Adipose tissue (tissue), 3 donors: ENCODE data around the gene CELF4. TPM values are rescaled to one million over a fixed set of nuclear protein-coding genes. Genes with fewer than 3 reads are reported as not detected.

Experiments used
- H3K27ac ChIP-seq: one replicate; pipeline ENCODE4 v1.5.1; 2013; ENCODE audit warnings: low read depth, low read length
- WGBS, 3 donors: extraction: QIAGEN DNeasy Blood & Tissue Kit; methylation state at CpG; one replicate each; pipeline ENCODE4 v1.1.7; 2013; 5-methylcytosine and 5-hydroxymethylcytosine counted together
- polyA plus RNA-seq, 3 donors: library from polyadenylated mRNA; stranded (reverse); fragments of 200-250 nt; gene quantifications; one replicate each; pipeline ENCODE4 v1.2.3, GENCODE V29; 2013
- donor health status: healthy with polysubstance abuse.
- donor health status: Bipolar disorder and iron deficiency.
- donor health status: healthy.

Gene CELF4
- polyA plus RNA-seq, 3 donors, result 0.07 to 2.0 (median 0.67) TPM

- 53 to 61% (median 53%) methylated on average over 7 of the region's 7 CpGs for WGBS, 3 donors
- H3K27ac ChIP-seq, result no peak overlapping the region
Measured at GRCh38 chr18:37577051-37577611, 11.5 kb upstream of the CELF4 start.

DNA sequence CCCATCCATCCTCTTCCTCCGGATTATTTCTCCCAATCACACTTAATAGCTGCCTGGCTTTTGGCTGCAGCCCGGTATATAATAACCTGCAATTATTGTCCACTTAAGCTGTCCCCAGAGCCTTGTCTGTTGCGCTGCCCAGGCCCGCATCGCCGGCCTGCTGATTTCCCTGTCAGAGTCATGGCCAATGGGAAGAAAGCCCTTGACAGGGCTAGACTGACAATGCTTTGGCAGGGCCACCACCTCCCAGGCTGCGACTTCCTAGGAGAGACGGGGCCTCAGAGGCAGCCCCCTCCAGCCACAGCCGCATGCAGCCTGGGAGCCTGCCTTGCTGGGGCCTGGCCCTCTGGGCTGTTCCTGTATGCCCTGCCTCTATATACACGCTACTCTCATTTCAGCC, 10.0 kb upstream of the CELF4 start:
- no peak overlapping the region for H3K27ac ChIP-seq
- 69 to 88% (median 87%) methylated on average over 10 of the region's 10 CpGs for WGBS, 3 donors

DNA sequence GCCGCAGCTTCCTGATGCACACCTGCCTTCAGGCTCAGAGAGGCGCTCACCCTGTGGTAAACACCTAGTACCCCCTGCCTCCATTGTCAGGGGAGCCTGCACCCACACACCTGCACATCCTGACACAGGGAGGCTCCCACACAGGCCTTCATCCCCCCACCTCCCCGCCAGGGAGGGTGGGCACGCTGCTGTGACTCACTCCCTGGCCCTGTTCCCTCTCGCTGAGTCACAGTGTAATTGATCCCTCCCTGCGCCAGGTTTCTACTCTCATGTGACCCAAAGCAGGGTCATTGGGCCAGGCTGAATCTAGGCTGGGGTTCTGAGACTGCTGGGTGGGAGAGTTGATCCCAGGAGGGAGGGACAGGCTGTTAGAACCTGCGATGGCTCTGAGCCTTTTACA, 8.5 kb upstream of the CELF4 start:
- 65 to 75% (median 72%) methylated on average over 7 of the region's 7 CpGs for whole genome bisulfite sequencing, 3 donors
- H3K27ac ChIP-seq, result no peak overlapping the region

GRCh38 chr18:37572736-37573135, 7.1 kb upstream of the CELF4 start:
- 55 to 72% (median 69%) methylated on average over 3 of the region's 3 CpGs for WGBS, 3 donors
- H3K27ac ChIP-seq, result no peak overlapping the region

GRCh38 chr18:37571266-37571665, 5.7 kb upstream of the CELF4 start:
- H3K27ac ChIP-seq, result no peak overlapping the region
- 39 to 78% (median 67%) methylated on average over 5 of the region's 5 CpGs for WGBS, 3 donors

- WGBS, 3 donors, result 46 to 76% (median 75%) methylated on average over 5 of the region's 5 CpGs
- no peak overlapping the region for H3K27ac ChIP-seq
Measured at GRCh38 chr18:37570336-37570930, 4.8 kb upstream of the CELF4 start.

- H3K27ac ChIP-seq, result no peak overlapping the region
- 40 to 59% (median 54%) methylated on average over 4 of the region's 4 CpGs for WGBS, 3 donors
Measured at GRCh38 chr18:37568671-37569070, 3.1 kb upstream of the CELF4 start.

DNA sequence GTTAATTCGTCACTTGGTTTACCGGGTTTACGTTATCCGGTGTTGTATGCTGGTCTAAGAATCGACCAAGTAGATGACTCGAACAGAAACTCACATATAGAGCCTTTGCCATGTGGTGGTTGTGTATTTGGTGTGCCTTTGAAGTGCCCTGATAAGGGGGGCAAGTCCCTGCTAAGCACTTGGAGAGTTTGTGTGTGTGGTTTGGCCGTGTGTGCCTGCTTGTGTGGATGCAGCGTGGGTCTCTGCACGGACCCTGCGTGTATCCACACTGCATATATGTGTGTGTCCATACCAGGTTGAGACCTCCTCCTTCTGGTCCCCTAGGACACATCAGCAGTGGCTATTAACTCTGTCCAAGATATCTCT, 2.4 kb upstream of the CELF4 start:
- WGBS, 3 donors, result 29 to 39% (median 31%) methylated on average over 10 of the region's 10 CpGs
- no peak overlapping the region for H3K27ac ChIP-seq

- 3 to 5% (median 4%) methylated on average over 70 to 72 of the region's 72 CpGs for WGBS, 3 donors
- H3K27ac ChIP-seq, result no peak overlapping the region
Measured at GRCh38 chr18:37567061-37567993, 1.7 kb upstream of the CELF4 start.

DNA sequence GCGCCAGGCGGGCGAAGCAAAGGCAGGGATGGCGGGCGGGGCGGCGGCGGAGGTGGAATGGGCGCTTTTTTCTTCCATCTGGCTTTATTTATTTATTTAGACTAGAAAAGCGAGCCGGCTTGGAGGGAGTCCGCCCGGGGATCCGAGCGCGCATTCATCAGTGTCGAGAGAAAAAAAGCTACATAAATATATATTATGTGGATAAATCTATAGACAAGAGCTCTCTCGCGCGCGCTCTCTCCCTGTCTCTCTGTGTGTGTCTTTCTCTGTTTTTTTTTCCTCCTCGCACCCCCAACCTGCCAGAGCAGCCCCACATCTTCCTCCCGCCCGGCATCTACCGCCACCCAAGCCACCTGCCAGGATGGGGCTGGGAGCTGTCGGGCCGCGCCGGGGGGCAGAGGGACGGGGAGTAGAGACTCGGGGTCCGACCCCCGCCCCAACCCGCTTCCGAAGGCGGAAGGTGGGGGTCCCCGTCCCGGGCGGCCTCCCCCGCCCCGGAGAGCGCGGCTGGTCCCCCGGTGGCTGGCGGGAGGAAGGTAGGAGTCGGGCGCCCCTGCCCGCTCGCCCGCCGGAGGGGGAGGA, 972 bp upstream of the CELF4 start:
- H3K27ac ChIP-seq, result no peak overlapping the region

GRCh38 chr18:37565977-37566478, 430 bp upstream of the CELF4 start:
- 1% methylated on average over 34 to 49 of the region's 49 CpGs for WGBS, 3 donors
- H3K27ac ChIP-seq, result no peak overlapping the region

More for the DNA sequence above, 972 bp upstream of the CELF4 start:
- 1 to 2% (median 1%) methylated on average over 42 to 51 of the region's 51 CpGs for WGBS, 3 donors

GRCh38 chr18:37564711-37565100, 892 bp downstream of the CELF4 start:
- no peak overlapping the region for H3K27ac ChIP-seq
- 0 to 5% (median 3%) methylated on average over 19 of the region's 19 CpGs for WGBS, 3 donors

DNA sequence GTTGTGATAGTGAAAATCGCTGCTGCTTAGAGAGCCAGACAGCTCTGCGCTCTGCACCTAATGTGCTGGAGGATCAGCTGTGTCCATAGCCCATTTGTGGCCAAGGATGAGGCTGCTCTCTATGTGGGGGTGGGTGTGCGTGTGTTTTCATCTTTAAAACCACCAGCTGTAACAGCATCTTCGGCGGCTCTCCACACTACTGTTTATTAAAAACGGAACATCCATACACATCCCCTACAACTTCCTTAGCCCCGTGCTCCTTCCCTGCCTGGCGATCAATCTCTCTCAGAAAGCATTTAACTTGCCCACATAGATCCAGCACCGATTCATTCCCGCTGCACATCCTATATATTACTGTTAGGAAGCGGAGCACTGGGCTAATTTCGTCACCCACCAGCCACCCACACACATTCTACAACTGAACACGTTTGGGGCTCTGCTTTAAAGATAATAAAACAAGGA, 1.6 kb downstream of the CELF4 start:
- 30 to 43% (median 38%) methylated on average over 13 of the region's 13 CpGs for WGBS, 3 donors
- no peak overlapping the region for H3K27ac ChIP-seq

DNA sequence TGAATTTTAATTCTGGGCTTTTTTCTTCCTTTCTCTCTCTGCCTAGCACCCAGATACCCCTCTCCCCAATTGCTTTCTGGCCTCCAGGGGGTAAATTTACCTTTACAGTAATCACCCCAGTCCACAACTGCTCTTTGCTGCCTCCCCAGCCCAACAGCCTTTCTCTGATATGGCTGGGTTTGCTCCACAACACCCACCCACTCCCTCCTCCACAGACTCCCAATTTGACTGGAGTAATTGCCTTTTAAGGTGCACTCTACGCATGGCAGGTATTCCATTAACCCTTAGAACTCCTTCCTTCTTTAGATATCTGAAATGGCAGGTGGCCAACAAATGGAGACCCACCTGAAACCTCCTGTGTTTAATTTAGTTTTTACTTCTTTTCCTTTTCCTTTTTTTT, 3.6 kb downstream of the CELF4 start:
- no peak overlapping the region for H3K27ac ChIP-seq
- whole genome bisulfite sequencing, 3 donors, result 20 to 40% (median 29%) methylated on average over 1 of the region's 1 CpG

DNA sequence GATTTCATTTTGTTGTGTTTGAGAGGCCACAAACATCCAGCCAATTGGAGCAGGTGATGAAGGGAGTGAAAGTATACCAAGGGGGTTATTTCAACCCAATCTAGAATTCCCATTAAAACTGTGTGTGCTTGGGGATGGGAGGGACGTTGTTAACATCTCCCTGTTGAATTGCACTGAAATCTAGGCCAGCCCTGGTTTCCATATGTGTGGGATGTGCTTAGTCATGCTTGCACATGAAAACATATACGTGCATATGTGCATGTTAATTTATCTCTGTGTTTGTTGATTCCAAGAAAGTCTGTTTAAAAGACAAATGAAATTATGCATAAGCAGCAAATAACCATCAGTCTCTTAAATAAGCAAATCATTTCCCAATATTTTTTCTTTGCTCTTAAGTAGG, 5.6 kb downstream of the CELF4 start:
- WGBS, 3 donors, result 25 to 34% (median 34%) methylated on average over 2 of the region's 2 CpGs
- H3K27ac ChIP-seq, result no peak overlapping the region

DNA sequence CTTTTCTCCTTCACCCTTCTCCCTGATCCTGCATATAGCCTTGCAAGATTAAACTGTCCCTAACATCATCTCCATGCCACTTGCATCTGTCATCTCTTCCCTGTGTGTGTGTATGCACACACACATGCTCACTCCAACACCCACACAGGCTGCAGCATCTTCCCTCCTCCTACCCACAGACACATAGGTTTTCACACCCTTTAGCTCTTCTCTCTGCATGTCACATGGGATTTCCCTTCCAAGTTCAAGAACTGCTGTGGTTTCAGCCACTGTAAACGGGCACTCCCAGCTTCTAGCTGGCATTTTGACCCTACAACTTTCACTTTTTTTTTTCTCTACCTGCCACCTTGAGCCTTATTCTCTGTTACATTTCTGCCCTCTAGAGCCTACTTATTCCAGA, 6.4 kb downstream of the CELF4 start:
- 34 to 45% (median 42%) methylated on average over 1 of the region's 1 CpG for WGBS, 3 donors
- H3K27ac ChIP-seq, result no peak overlapping the region

- WGBS, 3 donors, result 13 to 56% (median 39%) methylated on average over 5 of the region's 5 CpGs
Measured at GRCh38 chr18:37554399-37554787, 11.2 kb downstream of the CELF4 start.

DNA sequence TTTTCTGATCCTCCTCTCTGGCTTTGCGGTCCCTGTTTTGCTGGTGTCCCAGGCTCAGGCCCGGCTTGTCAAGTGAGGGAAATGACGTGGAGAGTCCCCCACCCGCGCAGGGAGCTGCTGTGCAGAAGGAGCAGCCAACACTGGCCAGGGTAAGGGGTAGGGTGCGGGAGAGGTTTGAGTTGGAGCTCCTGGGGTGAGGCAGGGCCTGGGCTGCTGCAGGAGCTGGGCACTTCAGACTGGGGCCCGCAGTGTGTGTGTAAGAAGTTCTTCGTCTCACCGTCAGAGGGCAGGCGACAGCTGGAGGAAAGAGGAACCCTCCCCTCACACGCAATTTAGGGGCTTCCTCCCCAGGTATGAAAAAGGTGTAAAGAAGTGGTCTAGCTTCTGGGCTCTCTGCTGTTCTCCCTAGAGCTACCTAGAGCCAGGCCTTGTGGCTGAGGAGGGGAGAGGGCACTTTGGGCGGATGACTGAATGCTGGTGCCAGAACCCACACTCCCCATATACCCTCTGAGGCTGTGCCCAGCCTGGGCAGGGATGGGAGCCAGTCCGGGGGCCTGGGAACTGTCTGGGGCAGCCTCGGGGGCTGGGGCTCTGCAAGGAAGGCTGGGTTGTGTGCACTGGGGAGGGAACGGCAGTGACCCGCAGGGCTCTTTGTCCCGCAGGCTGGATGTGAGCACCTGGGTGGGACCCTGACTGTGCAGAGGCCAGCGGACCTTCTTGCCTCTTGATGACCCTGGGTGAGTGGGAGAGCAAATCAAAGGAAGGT, 11.8 kb downstream of the CELF4 start:
- no peak overlapping the region for H3K27ac ChIP-seq
- WGBS, 3 donors, result 37 to 54% (median 45%) methylated on average over 17 to 18 of the region's 18 CpGs

More at GRCh38 chr18:37554399-37554787, 11.2 kb downstream of the CELF4 start:
- no peak overlapping the region for H3K27ac ChIP-seq
